GM18909 (cell line): ENCODE measurements around the gene MKLN1.
"Not testable (repeated sequence)": the region's sequence is repeated elsewhere in the genome, so short reads cannot be mapped to it uniquely, and the experiment has no call there.

ENCODE experiments used
- ATAC-seq: cut with Tn5 transposase; IDR thresholded peaks from one replicate; pipeline ENCODE4 v1.9.1; 2021; ENCODE audit warnings: mild to moderate bottlenecking; ENCODE audit not compliant: unreplicated experiment, poor library complexity

The MKLN1 gene

DNA sequence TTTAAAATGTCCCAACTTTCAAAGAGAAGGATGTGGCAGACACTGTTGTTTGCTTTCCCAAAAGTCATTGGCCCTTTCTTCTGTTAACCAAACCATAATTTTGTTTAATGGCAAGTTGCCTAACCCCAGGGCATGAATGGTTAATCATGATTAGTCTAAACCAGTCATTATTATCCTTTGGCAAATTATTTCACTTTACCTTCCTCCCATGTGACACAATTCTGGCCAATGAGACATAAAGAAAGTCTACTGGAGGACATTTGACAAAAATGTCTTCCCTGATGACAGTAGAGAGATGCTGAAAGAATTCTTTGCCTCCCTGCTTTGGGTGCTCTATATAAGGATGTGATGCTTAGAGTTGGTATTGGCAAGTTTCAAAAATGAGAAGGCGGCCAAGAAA, 126.8 kb downstream of the MKLN1 start:
- ATAC-seq: no peak

DNA sequence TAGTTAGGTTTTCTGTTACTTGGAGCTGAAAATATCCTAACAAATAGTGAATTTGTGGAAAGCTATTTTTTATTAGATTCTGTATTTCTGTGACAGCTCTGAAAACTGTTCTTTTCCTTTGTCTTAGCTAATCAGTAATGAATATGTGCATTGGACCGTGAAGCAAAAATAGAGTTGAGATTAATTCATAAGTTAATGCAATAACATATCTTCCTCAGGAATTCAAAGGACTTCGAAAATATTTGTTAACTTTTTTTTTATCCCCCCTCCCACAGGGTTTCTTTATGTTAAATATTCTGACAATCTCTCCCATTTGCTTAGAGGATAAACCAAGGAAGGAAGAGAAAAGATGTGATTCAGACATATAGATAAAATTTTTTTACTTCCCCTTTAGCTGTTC, 127.3 kb downstream of the MKLN1 start:
- ATAC-seq: no peak

DNA sequence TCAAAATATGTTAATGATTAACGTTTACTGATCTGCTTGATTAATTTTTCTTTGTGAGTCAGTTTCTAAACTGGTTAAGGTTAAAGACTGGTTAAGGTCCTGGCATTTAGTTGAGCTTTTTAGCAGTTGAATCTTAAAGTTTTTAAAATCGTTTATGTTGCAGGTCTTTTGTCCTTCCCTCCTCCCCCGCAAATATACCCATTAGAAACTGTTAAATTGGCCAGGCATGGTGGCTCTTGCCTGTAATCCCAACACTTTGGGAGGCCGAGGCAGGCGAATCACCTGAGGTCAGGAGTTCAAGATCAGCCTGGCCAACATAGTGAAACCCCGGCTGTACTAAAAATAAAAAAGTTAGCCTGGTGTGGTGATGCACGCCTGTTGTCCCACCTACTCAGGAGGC, 127.9 kb downstream of the MKLN1 start:
- no peak for ATAC-seq

DNA sequence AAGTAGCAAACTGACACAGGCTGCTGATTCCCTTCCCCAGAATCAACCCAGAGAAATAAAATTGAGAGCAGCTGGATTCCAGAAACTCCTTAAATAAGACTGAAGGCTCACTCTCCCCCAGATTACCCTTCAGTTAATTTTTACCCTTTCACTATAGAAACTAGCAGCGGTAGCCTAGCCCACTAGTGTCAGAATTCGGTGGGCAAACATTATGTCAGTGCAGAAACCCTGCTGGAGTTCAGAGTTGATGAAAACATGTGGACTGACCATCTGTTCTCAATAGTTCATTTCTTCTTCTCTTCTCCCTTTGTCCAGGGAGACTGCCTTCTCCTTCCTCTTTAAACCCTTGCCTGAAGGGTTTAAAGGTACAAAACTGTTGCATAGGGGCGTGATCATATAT, 128.7 kb downstream of the MKLN1 start:
- no peak for ATAC-seq

DNA sequence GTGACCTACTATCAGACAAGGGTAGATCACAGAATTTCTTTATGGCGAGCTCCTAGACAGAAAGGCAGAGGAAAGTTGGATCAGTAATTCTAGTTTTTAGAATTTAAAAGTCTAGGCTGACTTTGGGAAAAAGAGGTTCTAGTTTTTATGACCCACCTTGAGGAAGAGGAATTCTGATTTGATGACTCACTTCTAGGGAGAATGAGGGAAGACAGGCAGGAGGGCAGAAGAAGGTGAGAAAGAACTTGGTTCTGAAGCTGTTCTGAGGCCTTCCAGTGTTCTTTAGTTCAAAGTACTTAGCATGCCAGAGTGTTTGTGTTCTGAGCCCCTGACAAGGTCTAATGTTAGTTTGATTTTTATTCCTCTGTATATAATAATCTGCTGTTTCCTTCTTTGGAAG, 131.6 kb downstream of the MKLN1 start:
- ATAC-seq: no peak

DNA sequence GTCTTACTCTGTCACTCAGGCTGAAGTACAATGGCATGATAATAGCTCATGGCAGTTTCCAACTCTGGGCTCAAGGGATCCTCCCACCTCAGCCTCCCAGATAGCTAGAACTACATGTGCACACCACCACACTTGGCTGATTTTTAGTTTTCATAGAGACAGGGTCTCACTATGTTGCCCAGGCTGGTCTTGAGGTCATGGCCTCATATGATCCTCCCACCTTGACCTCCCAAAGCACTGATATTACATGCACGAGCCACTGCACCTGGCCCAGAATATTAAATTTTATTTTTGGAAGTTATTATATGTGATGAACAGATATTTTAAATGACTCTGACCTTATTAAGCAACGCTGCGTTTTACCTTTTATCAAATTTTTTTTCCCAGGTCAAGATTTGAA, 134.4 kb downstream of the MKLN1 start:
- no peak for ATAC-seq

DNA sequence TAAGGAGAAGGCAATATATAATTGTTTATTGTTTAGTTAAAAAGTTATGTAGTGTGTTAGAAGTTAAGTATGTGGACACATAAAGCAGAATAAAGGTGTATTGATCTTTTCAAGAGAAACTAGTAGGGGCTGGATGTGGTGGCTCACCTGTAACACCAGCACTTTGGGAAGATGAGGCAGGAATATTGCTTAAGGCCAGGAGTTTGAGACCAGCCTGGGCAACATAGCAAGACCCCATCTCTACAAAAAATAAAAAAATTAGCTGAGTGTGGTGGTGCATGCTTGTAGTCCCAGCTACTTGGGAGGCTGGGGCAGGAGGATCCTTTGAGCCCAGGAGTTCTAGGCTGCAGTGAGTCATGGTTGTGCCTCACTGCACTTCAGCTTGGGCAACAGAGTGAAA, 135.0 kb downstream of the MKLN1 start:
- ATAC-seq: not testable (repeated sequence)

DNA sequence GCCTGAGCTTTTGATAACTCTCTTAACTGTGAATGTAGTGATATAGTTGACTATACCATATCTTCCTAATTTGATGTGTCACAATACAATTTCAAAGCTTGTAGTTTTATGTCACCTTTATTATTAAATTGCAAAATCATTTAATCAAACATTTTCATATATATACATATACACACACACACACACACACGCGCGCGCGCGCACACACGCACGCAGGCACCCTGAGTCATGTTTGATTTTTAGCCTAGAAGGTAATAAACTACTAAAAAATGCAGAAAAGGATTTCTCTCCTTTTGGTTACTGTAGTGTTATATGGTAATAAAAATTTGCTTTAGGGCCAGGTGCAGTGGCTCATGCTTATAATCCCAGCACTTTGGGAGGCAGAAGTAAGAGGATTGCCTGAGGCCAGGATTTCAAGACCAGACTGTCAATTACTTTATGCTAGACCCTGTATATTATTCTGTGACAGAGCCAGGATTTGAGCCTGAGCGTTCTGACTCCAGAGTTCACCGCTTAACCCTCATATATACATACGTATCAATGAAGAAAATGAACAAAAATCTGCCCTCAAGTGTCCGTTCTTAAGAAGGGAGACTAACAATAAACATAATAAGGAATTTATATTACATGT, 139.2 kb downstream of the MKLN1 start:
- no peak for ATAC-seq

DNA sequence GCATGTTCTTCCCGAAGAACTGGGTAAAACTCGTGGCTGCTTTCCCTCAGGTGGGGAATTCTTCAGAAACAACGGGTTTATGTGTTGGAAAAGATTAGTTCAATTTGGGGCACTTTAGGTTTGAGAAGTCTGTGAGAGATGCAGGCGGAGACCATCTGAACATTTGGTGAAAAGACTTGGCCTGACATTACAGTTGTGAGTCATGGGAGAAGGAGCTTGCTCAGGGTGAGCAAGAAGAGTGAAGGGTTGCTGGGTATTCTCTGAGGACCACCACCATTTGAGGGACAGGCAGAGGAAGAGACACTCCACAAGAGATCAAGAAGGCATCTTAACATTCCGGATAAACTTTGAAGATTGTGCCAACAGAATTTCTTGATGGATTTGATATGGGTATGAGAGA, 140.1 kb downstream of the MKLN1 start:
- no peak for ATAC-seq

DNA sequence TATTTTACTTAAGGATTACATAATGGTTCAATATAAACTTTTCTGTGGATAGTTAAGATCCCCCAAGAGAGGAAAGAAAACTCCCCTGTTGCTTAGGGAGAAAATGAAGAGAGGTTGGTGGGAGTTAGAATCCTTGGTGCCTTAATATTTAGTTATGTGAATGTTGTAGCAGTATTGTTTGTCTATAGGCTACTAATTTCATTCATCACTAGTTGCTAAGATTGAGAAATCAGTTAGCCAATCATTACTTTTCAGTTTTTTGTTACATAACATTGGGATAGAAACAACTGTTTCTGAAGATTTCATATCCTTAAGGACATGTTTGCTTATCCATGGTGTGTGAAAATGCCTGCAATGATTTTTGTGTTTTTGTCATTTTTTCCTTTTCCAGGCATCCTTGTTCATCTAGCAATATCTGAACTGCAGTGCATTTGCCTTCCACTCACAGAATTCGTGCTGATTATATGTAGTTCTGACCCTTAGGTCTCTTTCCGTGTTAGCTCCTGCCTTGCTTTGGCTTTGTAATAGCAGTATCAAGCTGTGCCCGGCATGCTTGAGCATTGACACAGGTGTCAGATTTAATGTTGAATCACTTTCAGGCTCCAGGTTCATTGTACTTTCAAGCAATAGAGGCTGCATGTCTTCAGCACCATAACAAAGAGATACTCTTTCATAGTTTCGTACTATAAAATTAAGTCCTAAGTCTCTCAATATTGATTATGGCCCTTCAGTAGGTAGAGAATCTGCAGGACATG, 143.8 kb downstream of the MKLN1 start:
- no peak for ATAC-seq

DNA sequence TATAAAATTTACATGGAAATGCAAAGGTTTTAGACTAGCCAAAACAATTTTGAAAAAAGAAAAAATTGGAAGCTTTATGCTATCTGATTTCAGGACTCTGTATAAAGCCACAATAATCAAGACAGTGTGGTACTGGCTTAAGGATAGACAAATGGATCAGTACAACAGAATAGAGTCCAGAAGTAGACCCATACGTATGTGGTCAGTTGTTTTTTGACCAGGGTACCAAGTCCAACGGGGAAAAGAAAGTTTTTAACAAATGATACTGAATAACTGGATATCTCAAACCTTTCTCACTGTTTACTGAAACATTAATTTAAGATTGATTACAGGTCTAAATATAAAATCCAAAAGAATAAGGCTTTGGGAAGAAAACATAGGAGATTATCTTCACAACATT, 149.1 kb downstream of the MKLN1 start:
- ATAC-seq: no peak

DNA sequence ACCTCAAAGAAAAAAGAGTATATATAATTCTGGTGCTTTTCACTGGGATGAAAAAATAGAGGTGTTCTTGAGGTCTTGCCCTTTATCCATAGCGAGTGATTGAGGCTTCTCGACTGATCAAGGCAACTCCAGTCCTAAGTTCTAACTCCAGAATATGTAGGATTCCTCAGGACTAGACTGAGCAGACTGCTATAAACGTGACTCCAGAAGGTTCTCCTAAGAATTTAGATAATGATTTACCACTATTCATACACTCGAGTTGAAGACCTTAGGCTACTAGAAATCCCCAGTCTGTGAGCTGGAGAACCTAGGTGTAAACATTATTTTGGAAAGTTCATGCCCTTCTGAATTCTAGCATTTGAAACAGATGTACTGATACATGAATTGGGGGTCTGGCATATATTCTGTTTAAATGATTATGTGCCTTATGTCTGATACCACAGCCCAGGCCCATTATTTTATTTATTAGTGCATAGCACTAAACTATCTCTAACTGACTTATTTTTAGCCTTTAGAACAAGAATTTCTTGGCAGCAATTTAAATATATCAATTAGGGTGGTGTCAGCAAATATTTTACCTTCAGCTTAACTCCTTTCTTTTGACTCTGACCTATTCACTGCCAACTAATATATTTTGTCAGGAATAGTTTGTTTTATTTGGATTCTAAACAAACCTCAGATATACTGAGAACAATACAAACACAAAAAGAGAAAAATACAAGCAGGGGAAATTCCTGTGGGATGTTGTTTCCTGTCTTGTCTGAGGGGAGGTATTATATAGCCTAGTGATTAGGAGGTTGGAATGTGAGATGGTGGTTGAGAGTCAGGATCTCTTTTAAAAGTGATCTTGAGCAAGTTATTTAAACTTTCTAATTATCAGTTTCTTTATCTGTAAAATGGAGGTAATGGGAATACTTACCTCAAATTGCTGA, 153.0 kb downstream of the MKLN1 start:
- no peak for ATAC-seq

DNA sequence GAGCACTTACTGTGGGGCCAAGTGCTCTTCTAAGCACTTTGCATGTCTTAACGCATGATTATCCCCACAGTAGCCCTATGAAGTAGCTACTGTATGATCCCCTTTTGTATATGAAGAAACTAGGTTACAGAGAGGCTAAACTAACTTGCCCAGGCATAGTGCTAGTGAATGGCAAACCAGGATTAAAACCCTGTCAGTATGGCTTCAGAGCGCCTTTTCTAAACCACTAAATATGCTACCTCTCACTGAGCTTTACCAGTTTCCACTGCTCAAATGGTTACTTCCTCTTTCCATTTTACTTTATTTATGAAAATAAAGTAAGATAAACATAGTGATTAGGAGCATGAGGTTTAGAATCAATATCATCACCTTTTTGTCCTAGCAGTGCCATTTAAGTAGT, 155.1 kb downstream of the MKLN1 start:
- peak; percentile 68 for ATAC-seq

DNA sequence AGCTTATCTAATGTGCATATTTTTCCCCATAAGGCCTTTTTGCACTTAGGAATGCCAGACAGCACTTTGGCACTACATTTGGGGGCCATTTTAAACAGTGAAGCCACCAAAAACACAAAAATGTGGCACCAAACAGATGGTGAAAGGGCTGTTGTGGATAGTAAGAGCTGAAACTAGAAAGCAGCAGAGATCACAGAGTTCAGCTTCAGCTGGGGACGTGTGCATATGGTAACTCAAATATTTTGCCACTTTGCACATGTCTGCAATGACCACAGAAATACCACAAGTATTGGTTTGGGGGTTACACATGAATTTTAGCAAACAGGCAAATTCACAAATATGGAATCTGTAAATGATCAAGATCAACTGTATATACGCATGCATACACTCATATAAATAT, 155.9 kb downstream of the MKLN1 start:
- ATAC-seq: peak; percentile 48

DNA sequence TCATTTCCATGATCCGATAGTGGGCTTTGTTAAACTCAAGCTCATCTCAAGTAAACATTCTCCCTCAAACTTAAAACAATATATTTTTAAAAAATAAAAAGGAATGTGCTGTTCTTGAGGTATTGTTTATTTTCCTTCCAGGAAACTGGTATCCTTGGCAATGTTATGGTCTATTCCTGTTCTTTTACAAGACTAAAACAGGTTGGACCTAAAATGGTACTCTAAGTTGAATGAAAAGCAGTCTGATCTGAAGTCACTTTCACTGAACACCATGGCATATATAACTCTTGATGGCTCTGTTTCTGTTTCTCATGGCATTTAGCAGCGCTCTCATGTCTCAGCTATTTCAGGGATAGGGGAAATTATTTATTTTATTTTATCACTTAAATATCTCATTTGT, 158.7 kb downstream of the MKLN1 start:
- ATAC-seq: no peak

DNA sequence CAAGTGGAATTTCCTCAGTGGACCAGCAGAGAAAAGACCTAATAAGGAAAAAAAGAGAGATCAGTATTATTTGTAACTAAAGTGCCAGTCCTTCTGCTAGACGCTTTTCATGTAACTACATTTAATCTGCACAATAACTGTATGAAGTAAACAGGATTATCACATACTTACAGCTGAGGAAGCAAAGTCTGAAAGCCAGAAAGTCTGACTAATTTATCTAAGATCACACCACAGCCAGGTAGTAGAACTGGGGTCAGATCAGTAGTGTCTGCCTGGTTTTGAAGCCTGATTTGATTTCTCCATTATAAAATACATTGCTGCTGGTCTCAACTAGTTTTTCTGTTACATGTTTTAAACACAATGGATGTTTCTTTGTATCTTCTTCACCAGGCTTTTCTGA, 159.5 kb downstream of the MKLN1 start:
- ATAC-seq: no peak

DNA sequence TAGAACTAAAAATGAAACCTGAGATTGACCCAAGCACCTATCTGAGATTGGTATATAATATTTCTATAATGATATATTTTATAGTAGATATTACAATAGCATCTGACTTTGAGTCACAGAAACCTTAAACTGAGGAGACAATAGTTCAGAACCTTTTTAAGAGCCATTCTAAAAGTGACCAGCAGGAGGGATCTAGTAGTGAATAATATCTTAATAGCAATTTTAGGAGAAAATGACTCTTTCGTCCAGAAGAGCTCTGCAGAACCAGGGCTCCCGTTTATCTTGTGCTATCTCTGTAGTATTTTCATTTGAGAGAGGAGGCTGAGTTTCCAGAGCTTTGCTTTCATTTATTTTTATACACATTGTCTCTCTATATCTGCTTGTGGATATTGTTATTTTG, 160.7 kb downstream of the MKLN1 start:
- ATAC-seq: no peak

DNA sequence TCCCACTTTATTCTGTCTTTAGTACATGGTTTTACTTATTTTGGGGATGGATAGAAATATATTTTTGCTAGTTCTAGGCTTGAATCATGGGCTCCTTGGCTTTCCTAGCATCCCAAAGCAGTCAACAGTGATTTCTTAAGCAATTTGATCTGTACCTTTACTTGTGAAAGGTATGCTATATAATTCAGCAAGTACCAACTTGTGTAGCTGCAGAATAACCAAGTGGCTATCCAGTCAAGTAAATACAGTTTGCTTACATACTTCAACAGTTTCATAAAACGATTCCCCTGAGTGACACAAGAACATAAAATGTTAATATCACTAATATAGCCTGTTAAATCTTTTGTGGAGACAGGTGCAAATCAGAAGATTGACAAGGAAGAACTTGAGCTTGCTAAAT, 161.5 kb downstream of the MKLN1 start:
- ATAC-seq: no peak

DNA sequence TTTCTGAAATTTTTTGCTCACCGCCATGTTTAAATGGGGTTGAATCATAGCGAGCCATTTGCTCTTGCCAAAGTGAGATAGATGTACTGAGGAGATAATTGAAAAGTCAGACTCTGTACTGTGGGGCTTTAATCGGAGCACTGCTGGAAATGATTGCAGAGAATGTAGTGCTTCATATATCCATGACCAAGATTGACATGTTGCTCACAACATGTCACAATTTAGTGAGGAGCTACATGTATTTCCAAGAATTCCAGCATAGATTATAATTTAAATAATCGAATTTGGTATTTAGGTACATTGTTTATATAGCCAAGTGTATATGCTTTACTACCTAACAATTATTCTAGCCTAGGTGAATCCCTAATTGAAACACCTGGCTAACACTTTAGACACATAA, 162.2 kb downstream of the MKLN1 start:
- no peak for ATAC-seq

DNA sequence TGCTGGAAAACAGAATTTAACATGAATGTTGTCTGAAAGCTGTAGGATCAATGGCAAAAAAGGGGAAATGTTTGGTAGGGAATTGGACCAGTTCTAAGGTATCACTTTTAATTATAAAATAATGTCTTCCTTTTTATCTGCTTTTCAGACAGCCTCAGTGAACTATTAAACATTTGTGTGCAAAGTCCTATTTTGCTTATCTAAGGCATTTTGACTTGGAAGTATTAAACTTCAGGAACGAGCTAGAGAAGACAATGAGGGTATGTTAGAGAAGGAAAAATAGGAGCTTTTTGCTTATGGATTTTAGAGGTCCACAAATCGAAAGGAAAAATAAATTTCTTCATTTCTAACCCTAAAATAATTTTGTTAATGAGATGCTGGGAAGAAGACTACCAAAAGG, 165.4 kb downstream of the MKLN1 start:
- no peak for ATAC-seq

DNA sequence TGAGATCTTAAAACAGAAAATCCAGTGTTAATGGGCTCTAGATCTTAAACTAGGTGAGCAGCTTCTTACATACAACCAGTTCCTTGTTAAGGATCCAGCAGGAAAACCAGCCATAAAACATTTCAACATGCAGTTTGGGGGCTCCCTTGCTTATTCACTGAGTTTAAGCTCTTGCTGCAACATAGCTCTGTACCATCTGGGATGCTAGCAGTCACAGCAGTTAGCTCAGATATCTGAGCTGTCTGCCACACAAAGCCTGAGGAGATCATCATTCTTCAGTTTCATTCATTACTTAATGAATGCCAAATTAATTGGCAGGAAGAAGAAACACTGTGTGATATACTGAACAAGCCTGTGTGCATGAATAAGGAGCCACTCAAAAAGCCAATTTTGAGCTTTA, 165.9 kb downstream of the MKLN1 start:
- no peak for ATAC-seq
